Breast epithelium (tissue), 3 donors: ENCODE measurements around the gene PHRF1.

Experiments used
- CTCF ChIP-seq, 3 donors: fragments of 450-650 bp; IDR thresholded peaks; one replicate each; pipeline ENCODE4 v1.5.1; 2016 to 2017; ENCODE audit warnings: antibody characterized with exemption in 3 of 3, mild to moderate bottlenecking in 3 of 3, moderate library complexity in 3 of 3
- POLR2A ChIP-seq: fragments of 450-650 bp; IDR thresholded peaks from one replicate; pipeline ENCODE4 v1.6.1; 2016; ENCODE audit warnings: antibody characterized with exemption, mild to moderate bottlenecking, moderate library complexity
- POLR2AphosphoS5 ChIP-seq, 3 donors: sonication (generic); formaldehyde crosslinking; IDR thresholded peaks; one replicate each; pipeline ENCODE4 v1.6.1; 2017; ENCODE audit warnings: antibody characterized with exemption in 3 of 3

DNA sequence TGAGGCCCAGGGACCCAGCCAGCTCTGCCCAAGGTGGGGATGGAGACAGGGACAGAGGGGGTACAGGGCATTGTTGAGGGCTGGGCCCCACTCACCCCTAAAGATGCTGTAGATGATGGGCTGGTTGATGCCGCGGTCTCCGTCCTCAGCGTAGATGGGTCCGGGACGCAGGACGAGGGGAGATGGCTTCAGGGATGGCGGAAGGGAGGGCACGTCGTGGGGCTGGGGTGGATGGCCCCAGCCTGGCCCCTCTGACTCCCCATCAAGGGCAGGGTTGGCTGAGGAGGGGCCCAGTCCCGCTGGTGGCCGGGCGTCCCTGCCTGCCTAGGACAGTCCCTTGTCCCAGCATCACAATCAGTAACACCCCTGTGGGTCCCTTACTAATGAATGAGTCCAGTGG is 43.9 kb downstream of the PHRF1 start:
- TF ChIP-seq POLR2A (no peak), CTCF (IDR thresholded peaks at IDR 0.05) (no peak), POLR2AphosphoS5 (IDR thresholded peaks at IDR 0.05) (no peak)
